CD4-positive, alpha-beta T cell treated with Interleukin-21 for 1 hour (primary cell): ENCODE results near the gene C3AR1.
A peak's percentile ranks its signal among the peaks of the same experiment; 100 is the strongest.
"Not testable (repeated sequence)": the region's sequence is repeated elsewhere in the genome, so short reads cannot be mapped to it uniquely, and the experiment has no call there.

Experiments used
- DNase-seq: peaks from one replicate; pipeline ENCODE4 v3.0.0-alpha.2; 2020

Gene C3AR1

DNA sequence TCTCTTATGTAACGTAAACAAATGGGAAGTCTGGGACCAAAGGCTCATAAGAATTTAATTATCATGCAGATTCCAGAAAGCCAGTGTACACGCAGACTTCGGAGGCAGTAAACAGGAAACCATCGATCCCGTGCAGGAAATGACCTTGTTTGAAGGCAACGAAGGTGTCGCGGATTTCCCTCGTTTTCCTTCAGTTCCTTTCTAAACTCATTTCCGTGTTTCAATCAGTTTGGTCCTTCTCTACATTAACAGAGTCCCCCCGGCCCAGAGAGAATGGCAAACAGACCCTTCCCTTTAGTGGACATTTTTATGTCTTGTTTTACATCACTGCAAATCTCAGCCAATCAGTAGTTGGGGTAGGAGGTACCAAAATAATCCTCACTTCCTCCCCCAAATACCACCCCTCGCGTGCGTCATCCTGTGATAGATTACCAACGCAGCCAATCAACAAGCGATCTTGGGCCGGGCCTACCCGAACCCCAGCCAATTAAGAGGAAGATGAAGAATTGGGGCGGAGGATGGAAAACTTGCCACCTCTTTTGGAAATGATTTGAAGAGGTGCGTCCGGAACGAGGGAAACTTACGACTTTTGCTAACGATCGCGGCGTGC, 39.8 kb downstream of the C3AR1 start:
- peak; percentile 99 for DNase-seq

DNA sequence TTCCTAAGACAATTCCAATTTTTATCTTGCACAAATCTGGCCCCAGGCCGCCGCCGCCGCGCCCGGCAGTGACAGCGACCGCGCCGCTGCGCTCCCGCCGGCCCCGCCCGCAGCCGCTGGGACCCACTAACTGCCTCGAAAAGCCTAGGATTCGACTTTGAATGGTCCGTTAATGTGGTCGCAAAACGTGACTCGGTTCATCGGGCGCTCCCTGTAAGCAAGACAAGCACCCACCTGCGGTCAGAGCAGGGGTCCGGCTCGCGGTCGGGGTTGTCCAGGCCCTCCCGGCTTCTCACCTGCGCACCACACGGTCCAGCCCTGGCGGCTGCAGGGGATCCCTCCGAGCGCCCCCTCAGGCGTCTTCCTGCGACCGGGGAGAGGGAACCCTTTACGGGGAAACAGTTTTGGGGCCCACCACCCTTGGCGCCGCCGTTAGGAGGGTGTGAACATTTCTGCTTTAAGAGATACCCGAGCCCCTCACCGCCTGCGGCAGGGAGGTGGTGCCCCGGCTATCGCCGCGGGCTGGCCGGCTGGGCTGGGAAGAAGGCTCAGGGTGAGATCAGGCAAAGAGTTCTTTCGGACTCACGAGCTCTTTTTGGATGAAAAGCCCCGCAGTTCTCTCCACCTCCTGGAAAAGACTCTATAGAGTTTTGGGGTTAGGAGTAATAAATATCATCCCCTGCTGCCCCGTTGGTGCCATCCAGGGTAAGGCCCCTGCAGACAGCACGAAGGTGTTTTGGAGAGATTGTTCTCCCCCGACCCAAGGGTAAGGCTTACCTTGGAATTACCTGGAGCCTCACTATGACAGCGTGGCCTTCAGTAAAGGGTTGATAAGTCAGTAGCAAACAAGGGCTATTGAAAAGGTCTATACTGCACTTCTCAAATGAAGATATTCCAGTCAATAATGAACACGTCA, 47.2 kb downstream of the C3AR1 start:
- DNase-seq, result no peak

- not testable (repeated sequence) for DNase-seq
These were observed 47.9 kb downstream of the C3AR1 start for GRCh38 chr12:8018213-8018612.

- DNase-seq, result no peak
These were observed 51.3 kb downstream of the C3AR1 start for GRCh38 chr12:8014836-8015235.

DNA sequence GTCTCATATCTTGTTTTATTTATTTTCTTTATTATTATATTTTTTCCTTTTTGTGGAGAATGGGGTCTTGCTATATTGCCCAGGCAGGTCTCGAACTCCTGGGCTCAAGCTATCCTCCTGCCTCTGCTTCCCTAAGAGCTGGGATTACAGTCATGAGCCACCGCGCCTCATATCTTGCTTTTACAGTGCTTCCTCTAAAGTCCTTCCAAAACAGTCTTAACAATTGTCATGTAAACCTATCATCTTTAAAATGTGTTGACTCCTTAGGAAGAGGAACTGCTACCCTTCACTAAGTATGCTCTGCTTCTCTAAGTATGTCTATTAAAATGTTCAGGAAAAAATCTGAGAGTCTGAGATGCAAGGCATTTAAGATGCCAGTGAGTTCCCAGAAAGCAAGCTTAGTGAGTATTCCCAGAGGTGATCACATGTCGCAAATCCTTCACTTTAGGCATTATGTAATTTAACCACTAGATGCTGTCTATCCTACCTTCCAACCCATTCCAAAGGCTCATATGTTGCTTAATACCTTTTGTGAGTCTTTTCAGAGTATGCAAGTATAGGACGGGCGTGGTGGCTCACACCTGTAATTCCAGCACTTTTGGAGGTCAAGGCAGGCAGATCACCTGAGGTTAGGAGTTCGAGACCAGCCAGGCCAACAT, 53.4 kb downstream of the C3AR1 start:
- DNase-seq, result no peak

- DNase-seq, result no peak
These were observed 54.8 kb downstream of the C3AR1 start for GRCh38 chr12:8011331-8011730.
